Measurements from ENCODE around the gene HORMAD2. TPM values are rescaled to one million over a fixed set of nuclear protein-coding genes. Genes with fewer than 3 reads are reported as not detected.

HORMAD2 gene
- total RNA-seq, 1 experiment from 2014 or later = not detected

DNA sequence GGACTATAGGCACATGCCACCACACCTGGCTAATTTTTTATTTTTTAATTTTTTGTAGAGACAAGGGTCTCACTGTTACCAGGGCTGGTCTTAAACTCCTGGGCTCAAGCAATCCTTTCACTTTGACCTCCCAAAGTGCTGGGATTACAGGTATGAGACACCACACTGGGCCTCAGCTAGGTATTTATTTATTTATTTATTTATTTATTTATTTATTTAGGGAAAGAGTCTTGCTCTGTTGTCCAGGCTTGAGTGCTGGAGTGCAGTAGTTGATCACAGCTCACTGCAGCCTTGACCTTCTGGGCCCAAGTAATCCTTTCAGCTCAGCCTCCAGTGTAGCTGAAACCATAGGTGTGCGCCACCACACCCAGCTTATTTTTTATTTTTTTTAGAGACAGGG, 43.2 kb downstream of the HORMAD2 start:
- no peaks in the 10 kb centered on the region for H4K20me1 ChIP-seq (ENCODE audit: low read length)
- no peak for DNase-seq
- ATAC-seq = no peak
- no peak overlapping the region for H3K4me3 ChIP-seq (ENCODE audit: low read length)
- no peak overlapping the region for H3K9ac ChIP-seq (ENCODE audit: low read length)
- no peaks in the 10 kb centered on the region for H3K9me2 ChIP-seq (replicated peaks; ENCODE audit: low read length)
- ChIA-PET POLR2A (ENCODE audit: unreplicated experiment) (no interaction called here), CTCF (no interaction called here)
- intact Hi-C loops (cut with micrococcal nuclease) = no loop called here
- H3K4me1 ChIP-seq (ENCODE audit: insufficient read depth, low read length) = no peaks in the 10 kb centered on the region
- H3K79me2 ChIP-seq (ENCODE audit: low read length) = no peaks in the 10 kb centered on the region
- H3K36me3 ChIP-seq (ENCODE audit: low read depth, low read length) = no peaks in the 10 kb centered on the region
- no peak overlapping the region for H2AFZ ChIP-seq (ENCODE audit: low read length)
- TF ChIP-seq EZH2 (IDR thresholded peaks at IDR 0.05; ENCODE audit: low read length, unreplicated experiment) (no peak), EZH2phosphoT487 (IDR thresholded peaks at IDR 0.05; ENCODE audit: borderline replicate concordance, low read length) (no peak)
- TF ChIP-seq, protein P1, sequence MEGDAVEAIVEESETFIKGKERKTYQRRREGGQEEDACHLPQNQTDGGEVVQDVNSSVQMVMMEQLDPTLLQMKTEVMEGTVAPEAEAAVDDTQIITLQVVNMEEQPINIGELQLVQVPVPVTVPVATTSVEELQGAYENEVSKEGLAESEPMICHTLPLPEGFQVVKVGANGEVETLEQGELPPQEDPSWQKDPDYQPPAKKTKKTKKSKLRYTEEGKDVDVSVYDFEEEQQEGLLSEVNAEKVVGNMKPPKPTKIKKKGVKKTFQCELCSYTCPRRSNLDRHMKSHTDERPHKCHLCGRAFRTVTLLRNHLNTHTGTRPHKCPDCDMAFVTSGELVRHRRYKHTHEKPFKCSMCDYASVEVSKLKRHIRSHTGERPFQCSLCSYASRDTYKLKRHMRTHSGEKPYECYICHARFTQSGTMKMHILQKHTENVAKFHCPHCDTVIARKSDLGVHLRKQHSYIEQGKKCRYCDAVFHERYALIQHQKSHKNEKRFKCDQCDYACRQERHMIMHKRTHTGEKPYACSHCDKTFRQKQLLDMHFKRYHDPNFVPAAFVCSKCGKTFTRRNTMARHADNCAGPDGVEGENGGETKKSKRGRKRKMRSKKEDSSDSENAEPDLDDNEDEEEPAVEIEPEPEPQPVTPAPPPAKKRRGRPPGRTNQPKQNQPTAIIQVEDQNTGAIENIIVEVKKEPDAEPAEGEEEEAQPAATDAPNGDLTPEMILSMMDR (conservative IDR thresholded peaks at IDR 0.05; ENCODE audit: low read depth, low read length) = no peak
- no peaks in the 10 kb centered on the region for H3F3A ChIP-seq (ENCODE audit: low read length, unreplicated experiment)
- H3K27ac ChIP-seq (ENCODE audit: low read length) = no peak overlapping the region
- H3K9me3 ChIP-seq (ENCODE audit: low read length) = no peaks in the 10 kb centered on the region
- BruUV-seq (replicated peaks) = no TSS peak
- H3K27me3 ChIP-seq (ENCODE audit: low read length) = no peaks in the 10 kb centered on the region
- H3K4me2 ChIP-seq (ENCODE audit: low read length) = no peak overlapping the region

DNA sequence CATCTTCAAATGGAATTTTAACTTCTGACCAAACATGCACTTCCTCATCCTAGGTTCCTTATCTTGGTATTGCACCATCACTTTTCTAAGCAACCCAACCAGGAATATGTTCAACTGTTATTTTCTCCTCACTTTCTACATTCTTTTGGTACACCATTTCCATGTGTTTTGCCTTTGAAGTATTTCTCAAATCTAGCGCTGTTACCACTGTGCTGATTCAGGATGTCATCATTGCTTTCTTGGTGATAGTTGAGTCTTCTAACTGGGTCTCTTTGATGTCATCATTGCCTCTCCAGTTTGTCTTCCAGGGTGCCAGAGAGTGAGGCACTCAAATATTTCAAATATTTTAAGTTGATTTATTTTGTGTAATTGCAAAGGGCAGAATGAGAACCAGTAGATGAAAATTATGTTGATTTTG, 47.5 kb downstream of the HORMAD2 start:
- no peak for DNase-seq
- no peaks in the 10 kb centered on the region for H3F3A ChIP-seq (ENCODE audit: low read length, unreplicated experiment)
- ATAC-seq = no peak
- no TSS peak for BruUV-seq (replicated peaks)
- TF ChIP-seq EZH2phosphoT487 (IDR thresholded peaks at IDR 0.05; ENCODE audit: borderline replicate concordance, low read length) (no peak), EZH2 (IDR thresholded peaks at IDR 0.05; ENCODE audit: low read length, unreplicated experiment) (no peak)
- TF ChIP-seq, protein P1 (conservative IDR thresholded peaks at IDR 0.05; ENCODE audit: low read depth, low read length) = no peak
- H4K20me1 ChIP-seq (ENCODE audit: low read length) = no peaks in the 10 kb centered on the region
- ChIA-PET POLR2A (ENCODE audit: unreplicated experiment) (no interaction called here), CTCF (no interaction called here)
- intact Hi-C loops (cut with micrococcal nuclease) = no loop called here
- H3K4me3 ChIP-seq (ENCODE audit: low read length) = no peak overlapping the region
- no peaks in the 10 kb centered on the region for H3K79me2 ChIP-seq (ENCODE audit: low read length)
- no peak overlapping the region for H3K9ac ChIP-seq (ENCODE audit: low read length)
- no peaks in the 10 kb centered on the region for H3K9me3 ChIP-seq (ENCODE audit: low read length)
- no peak overlapping the region for H2AFZ ChIP-seq (ENCODE audit: low read length)
- no peak overlapping the region for H3K27ac ChIP-seq (ENCODE audit: low read length)
- H3K27me3 ChIP-seq (ENCODE audit: low read length) = no peaks in the 10 kb centered on the region
- H3K9me2 ChIP-seq (replicated peaks; ENCODE audit: low read length) = no peaks in the 10 kb centered on the region
- H3K4me2 ChIP-seq (ENCODE audit: low read length) = no peak overlapping the region
- no peaks in the 10 kb centered on the region for H3K4me1 ChIP-seq (ENCODE audit: insufficient read depth, low read length)
- H3K36me3 ChIP-seq (ENCODE audit: low read depth, low read length) = no peaks in the 10 kb centered on the region

DNA sequence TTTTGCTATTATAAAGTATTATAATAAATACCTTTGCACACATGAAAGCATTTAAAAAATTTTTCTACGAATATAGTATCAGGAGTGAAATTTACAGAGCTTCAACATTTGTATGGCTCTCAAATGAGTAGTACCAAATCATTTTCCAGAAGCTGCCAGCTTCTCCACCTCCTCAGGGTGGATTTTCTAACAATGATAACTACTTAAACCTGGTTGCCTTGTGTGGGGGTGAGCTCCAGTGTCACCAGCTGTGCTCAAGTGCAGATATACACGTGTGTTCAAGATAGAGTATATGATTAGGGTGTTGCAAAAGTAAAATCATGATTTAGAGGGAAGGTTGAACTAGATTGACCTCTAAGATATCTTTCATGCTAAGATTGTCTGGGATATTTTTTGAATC, 48.2 kb downstream of the HORMAD2 start:
- POLR2A ChIA-PET (ENCODE audit: unreplicated experiment) = no interaction called here

More for the DNA sequence above, 48.2 kb downstream of the HORMAD2 start:
- ATAC-seq = no peak
- intact Hi-C loops (cut with micrococcal nuclease) = no loop called here
- no peak overlapping the region for H3K27ac ChIP-seq (ENCODE audit: low read length)
- no peak overlapping the region for H3K9ac ChIP-seq (ENCODE audit: low read length)
- no peak overlapping the region for H3K4me2 ChIP-seq (ENCODE audit: low read length)
- H3F3A ChIP-seq (ENCODE audit: low read length, unreplicated experiment) = no peaks in the 10 kb centered on the region
- CTCF ChIA-PET = no interaction called here
- no peak for DNase-seq
- no peaks in the 10 kb centered on the region for H3K9me2 ChIP-seq (replicated peaks; ENCODE audit: low read length)
- no peak overlapping the region for H3K4me3 ChIP-seq (ENCODE audit: low read length)
- no peaks in the 10 kb centered on the region for H3K79me2 ChIP-seq (ENCODE audit: low read length)
- BruUV-seq (replicated peaks) = no TSS peak
- H2AFZ ChIP-seq (ENCODE audit: low read length) = no peak overlapping the region
- no peaks in the 10 kb centered on the region for H3K9me3 ChIP-seq (ENCODE audit: low read length)
- TF ChIP-seq EZH2 (IDR thresholded peaks at IDR 0.05; ENCODE audit: low read length, unreplicated experiment) (no peak), EZH2phosphoT487 (IDR thresholded peaks at IDR 0.05; ENCODE audit: borderline replicate concordance, low read length) (no peak)
- TF ChIP-seq, protein P1 (conservative IDR thresholded peaks at IDR 0.05; ENCODE audit: low read depth, low read length) = no peak
- H4K20me1 ChIP-seq (ENCODE audit: low read length) = no peaks in the 10 kb centered on the region
- H3K4me1 ChIP-seq (ENCODE audit: insufficient read depth, low read length) = no peaks in the 10 kb centered on the region
- H3K27me3 ChIP-seq (ENCODE audit: low read length) = no peaks in the 10 kb centered on the region
- no peaks in the 10 kb centered on the region for H3K36me3 ChIP-seq (ENCODE audit: low read depth, low read length)

All from PC-3 (cell line).